Stomach (tissue), 19 donors: ENCODE results near the gene TTC39C. TPM values are rescaled to one million over a fixed set of nuclear protein-coding genes. Genes with fewer than 3 reads are reported as not detected.
A peak's percentile ranks its signal among the peaks of the same experiment; 100 is the strongest.

Source experiments
- DNase-seq, 2 donors: peaks; one replicate each; pipeline versions ENCODE4 v3.0.0 to v3.0.0-alpha.2; 2013 to 2019
- H3K27ac ChIP-seq, 5 donors: fragments of 200-600 bp in 4 of 5; sonication (generic) in 4 of 5; one replicate each; pipeline ENCODE4 v1.5.1; 2013 to 2019; ENCODE audit warnings: mild to moderate bottlenecking in 1 of 5, moderate library complexity in 1 of 5
- H3K27me3 ChIP-seq, 3 donors: fragments of 200-600 bp; sonication (generic); one replicate each; pipeline ENCODE4 v1.5.1; 2017 to 2019; ENCODE audit warnings: mixed run types in 1 of 3
- H3K36me3 ChIP-seq, 4 donors: fragments of 200-600 bp; sonication (generic); 1 replicate in 3 of 4; 2 replicates in 1 of 4; pipeline ENCODE4 v1.5.1; 2016 to 2019
- H3K4me1 ChIP-seq, 4 donors: fragments of 200-600 bp; sonication (generic); one replicate each; pipeline ENCODE4 v1.5.1; 2016 to 2019
- H3K4me3 ChIP-seq, 4 donors: fragments of 200-600 bp; sonication (generic) in 3 of 4; one replicate each; pipeline ENCODE4 v1.5.1; 2016 to 2019; ENCODE audit warnings: mild to moderate bottlenecking in 1 of 4
- H3K9me3 ChIP-seq, 4 donors: fragments of 200-600 bp; sonication (generic); one replicate each; pipeline ENCODE4 v1.5.1; 2016 to 2019
- EP300 ChIP-seq: sonication (generic); formaldehyde crosslinking; IDR thresholded peaks from one replicate; pipeline ENCODE4 v1.6.1; 2017; ENCODE audit warnings: antibody characterized with exemption
- POLR2A ChIP-seq, 4 donors: fragments of 450-650 bp; IDR thresholded peaks; one replicate each; pipeline ENCODE4 v1.6.1; 2016; ENCODE audit warnings: antibody characterized with exemption in 4 of 4, control low read depth in 2 of 4, mild to moderate bottlenecking in 1 of 4, moderate library complexity in 1 of 4
- POLR2AphosphoS5 ChIP-seq, 3 donors: sonication (generic); formaldehyde crosslinking; IDR thresholded peaks; one replicate each; pipeline ENCODE4 v1.6.1; 2016; ENCODE audit warnings: antibody characterized with exemption in 3 of 3
- WGBS, 5 donors: extraction: QIAGEN DNeasy Blood & Tissue Kit in 3 of 5; methylation state at CpG; one replicate each; pipeline versions ENCODE4 v1.1.5 to v1.1.7; 2013 to 2018; 5-methylcytosine and 5-hydroxymethylcytosine counted together
- intact Hi-C: fragments of 100-400 bp; cut with DNase I; formaldehyde crosslinking; loops from one replicate; pipeline ENCODE4 v1.15.1; 2023; ENCODE audit warnings: low total_unique reads
- long read RNA-seq, 10 donors: transcript quantifications; one replicate each; lab custom pipeline, GENCODE V29; 2026
- polyA plus RNA-seq, 3 donors: library from polyadenylated mRNA; stranded (reverse); fragments of 200-250 nt; gene quantifications; one replicate each; pipeline ENCODE4 v1.2.3, GENCODE V29; 2013
- total RNA-seq, 5 donors: library from RNA; depleted of rRNA; stranded (reverse); fragments of >200 nt; gene quantifications; one replicate each; pipeline versions ENCODE4 v1.1.0 to v1.2.3, GENCODE V29; 2014 to 2016
- TF ChIP-seq, protein P1 (sequence below), 7 experiments: fragments of 450-650 bp in 4 of 7; fragments of 200-600 bp in 3 of 7; sonication (generic) in 3 of 7; IDR thresholded peaks; one replicate each; pipeline ENCODE4 v1.5.1; 2016 to 2019; ENCODE audit warnings: antibody characterized with exemption in 7 of 7, control low read depth in 2 of 7, mild to moderate bottlenecking in 1 of 7
- donor health status: healthy with polysubstance abuse.
- donor health status: Bipolar disorder and iron deficiency.
- donor health status: healthy.

TTC39C gene
- 10 to 100 TPM in 4 of 5 donors, 1 to 10 TPM in 1; 1.8 to 42.0 (median 29.0) TPM for total RNA-seq
- polyA plus RNA-seq = 10 to 100 TPM; 10.8 to 19.3 (median 12.7) TPM
- long read RNA-seq, donor 1, partial matches to known transcripts = 0 of 1 reads
- long read RNA-seq, donor 1, other reads (novel, unspliced or antisense) = 0 of 1 reads
- long read RNA-seq, donor 2, partial matches to known transcripts = 0 of 1 reads
- long read RNA-seq, donor 2, other reads (novel, unspliced or antisense) = 0 of 1 reads
- long read RNA-seq, donor 3, partial matches to known transcripts = 0 of 1 reads
- long read RNA-seq, donor 3, other reads (novel, unspliced or antisense) = 0 of 1 reads
- long read RNA-seq, donor 4 = 0 reads
- long read RNA-seq, donor 5, partial matches to known transcripts = 0 of 3 reads
- long read RNA-seq, donor 5, other reads (novel, unspliced or antisense) = 0 of 3 reads
- long read RNA-seq, donor 6, partial matches to known transcripts = 0 of 2 reads
- long read RNA-seq, donor 6, other reads (novel, unspliced or antisense) = 0 of 2 reads
- long read RNA-seq, donor 7, partial matches to known transcripts = 0 of 1 reads
- long read RNA-seq, donor 7, other reads (novel, unspliced or antisense) = 0 of 1 reads
- long read RNA-seq, donor 8, partial matches to known transcripts = 0 of 3 reads
- long read RNA-seq, donor 8, other reads (novel, unspliced or antisense) = 0 of 3 reads
- long read RNA-seq, donor 9 = 0 reads
- long read RNA-seq, donor 10 = 0 reads

DNA sequence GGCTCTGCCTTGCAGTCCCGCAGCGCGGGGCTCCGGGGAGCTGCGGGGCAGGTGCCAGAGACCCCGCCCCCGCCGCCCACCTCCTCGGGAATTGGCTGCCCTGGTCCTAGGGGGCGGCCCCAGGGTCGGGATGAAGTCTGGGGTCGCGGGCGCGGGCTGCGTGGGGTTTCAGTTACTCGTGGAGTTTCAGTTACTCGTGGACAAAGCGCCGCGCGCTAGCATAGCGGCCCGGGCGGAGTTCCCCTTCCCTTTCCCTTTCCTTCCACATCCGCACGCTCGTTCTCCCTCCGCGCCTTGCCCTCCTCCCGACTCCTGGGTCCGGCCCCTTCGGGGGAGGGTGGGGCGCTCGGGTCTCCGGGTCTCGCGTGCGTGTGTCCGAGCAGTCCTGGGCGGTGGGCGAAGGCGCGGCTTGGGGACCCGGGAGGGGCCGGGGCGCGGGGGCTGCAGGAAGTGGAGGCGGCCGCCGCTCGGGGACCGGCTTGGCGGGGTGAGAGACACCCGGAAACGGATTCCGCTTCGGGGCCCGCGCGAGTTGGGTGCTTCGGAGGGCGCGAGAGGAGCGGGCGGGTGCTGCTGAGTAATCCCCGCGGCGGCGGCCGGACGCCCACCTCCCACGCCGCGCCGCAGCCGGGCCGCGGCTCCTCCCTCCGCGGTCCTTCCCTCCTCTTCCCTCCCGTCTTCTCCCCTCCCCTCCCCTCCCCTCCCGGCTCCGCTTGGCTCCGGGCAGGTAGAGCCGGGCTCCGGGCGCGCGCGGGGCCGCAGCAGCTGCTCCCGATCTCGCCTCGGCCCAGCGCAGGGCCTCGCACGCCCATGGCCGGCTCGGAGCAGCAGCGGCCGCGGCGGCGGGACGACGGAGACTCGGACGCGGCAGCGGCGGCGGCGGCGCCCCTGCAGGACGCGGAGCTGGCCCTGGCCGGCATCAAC is at the start of gene TTC39C:
Gene TTC39C, plus strand, starts transcription at position 693 of the 924 bp plus-strand sequence. Its CDS starts 118 bp downstream, at position 811.
- TF ChIP-seq EP300 (no peak), POLR2AphosphoS5 (IDR thresholded peaks at IDR 0.05) (peak in 1 of 3 donors; percentile 14)
- Histone ChIP-seq H3K27ac (peak within 1 kb of the TSS; percentile 82 to 95 (median 91)), H3K9me3 (no peaks in the 10 kb centered on the region), H3K27me3 (no peaks in the 10 kb centered on the region), H3K4me3 (peak within 1 kb of the TSS; percentile 72 to 94 (median 86)), H3K4me1 (peaks cover 19 to 48% (median 32%) of the 10 kb centered on the region in 4 donors), H3K36me3 (no peaks in the 10 kb centered on the region)
- DNase-seq = peak; percentile 67 to 87
- intact Hi-C loops = no loop called here
- WGBS, 5 donors = 0 to 1% (median 0%) methylated on average over 44 to 118 of the region's 118 CpGs

DNA sequence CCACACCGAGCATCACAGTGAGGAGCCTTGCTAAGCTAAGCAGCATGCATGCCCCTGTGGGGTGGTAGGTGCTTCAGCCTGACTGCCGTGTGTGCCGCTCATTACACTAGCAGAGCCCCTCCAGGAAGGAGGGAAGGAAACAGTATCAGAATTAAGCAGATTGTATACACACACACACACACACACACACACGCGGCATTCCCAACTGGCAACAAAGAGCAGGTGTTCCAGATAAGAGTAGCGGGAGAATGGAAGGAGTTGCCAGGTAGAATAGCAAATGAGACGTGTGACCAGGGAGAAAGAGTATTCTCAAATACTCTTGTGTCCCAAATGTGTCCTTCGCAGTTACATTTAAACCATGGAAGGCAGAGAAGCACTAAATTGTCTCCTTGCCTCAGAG is 47.6 kb upstream of the TTC39C start:
- peaks cover 26 to 38% (median 29%) of the 10 kb centered on the region in 4 donors for H3K4me1 ChIP-seq
- TF ChIP-seq POLR2AphosphoS5 (IDR thresholded peaks at IDR 0.05) = no peak
- TF ChIP-seq EP300 = no peak
- no peak for TF ChIP-seq POLR2A (IDR thresholded peaks at IDR 0.05)
- TF ChIP-seq, protein P1, sequence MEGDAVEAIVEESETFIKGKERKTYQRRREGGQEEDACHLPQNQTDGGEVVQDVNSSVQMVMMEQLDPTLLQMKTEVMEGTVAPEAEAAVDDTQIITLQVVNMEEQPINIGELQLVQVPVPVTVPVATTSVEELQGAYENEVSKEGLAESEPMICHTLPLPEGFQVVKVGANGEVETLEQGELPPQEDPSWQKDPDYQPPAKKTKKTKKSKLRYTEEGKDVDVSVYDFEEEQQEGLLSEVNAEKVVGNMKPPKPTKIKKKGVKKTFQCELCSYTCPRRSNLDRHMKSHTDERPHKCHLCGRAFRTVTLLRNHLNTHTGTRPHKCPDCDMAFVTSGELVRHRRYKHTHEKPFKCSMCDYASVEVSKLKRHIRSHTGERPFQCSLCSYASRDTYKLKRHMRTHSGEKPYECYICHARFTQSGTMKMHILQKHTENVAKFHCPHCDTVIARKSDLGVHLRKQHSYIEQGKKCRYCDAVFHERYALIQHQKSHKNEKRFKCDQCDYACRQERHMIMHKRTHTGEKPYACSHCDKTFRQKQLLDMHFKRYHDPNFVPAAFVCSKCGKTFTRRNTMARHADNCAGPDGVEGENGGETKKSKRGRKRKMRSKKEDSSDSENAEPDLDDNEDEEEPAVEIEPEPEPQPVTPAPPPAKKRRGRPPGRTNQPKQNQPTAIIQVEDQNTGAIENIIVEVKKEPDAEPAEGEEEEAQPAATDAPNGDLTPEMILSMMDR (IDR thresholded peaks at IDR 0.05) = no peak
- no peaks in the 10 kb centered on the region for H3K36me3 ChIP-seq

GRCh38 chr18:23967321-23968089 is 47.0 kb upstream of the TTC39C start:
- intact Hi-C loops = no loop called here
- Histone ChIP-seq H3K27ac (no peak overlapping the region), H3K36me3 (no peaks in the 10 kb centered on the region), H3K4me3 (no peak overlapping the region), H3K4me1 (peaks cover 26 to 38% (median 29%) of the 10 kb centered on the region in 4 donors), H3K27me3 (no peaks in the 10 kb centered on the region), H3K9me3 (no peaks in the 10 kb centered on the region)
- WGBS, 5 donors = 73 to 83% (median 80%) methylated on average over 9 of the region's 9 CpGs
- TF ChIP-seq POLR2AphosphoS5 (IDR thresholded peaks at IDR 0.05) (no peak), EP300 (no peak), POLR2A (IDR thresholded peaks at IDR 0.05) (no peak)
- TF ChIP-seq, protein P1 (IDR thresholded peaks at IDR 0.05) = no peak
- no peak for DNase-seq

More for the DNA sequence above, 47.6 kb upstream of the TTC39C start:
- Histone ChIP-seq H3K9me3 (no peaks in the 10 kb centered on the region), H3K27ac (no peak overlapping the region), H3K27me3 (no peaks in the 10 kb centered on the region), H3K4me3 (no peak overlapping the region)
- WGBS, 5 donors = 37 to 57% (median 45%) methylated on average over 8 of the region's 8 CpGs
- DNase-seq = peak in 1 of 2 donors; percentile 66
- intact Hi-C loops = no loop called here
